NCI-H748 treated with DMSO at 0.1 percent for 48 hours (cell line): ENCODE measurements around the gene ZC3H12C.

Experiments used
- DNase-seq: peaks from one replicate; lab custom pipeline; 2025; lab: John Stamatoyannopoulos, UW

ZC3H12C gene

DNA sequence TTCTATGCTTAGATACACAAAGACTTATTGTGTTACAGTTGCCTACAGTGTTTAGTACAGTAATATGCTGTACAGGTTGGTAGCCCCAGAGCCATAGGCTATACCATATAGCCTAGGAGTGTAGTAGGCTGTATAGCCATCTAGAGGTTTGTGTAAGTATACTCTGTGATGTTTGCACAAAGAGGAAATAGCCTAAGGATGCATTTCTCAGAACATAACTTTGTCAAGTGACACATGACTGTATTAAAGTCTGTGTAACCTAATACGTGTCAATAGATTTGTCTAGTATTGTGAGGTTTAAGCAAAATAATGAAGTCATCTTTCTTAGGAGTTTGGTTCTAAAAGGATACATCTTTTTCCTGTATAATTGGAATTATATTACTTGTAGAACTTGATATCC, 5.5 kb downstream of the ZC3H12C start:
- no peak for DNase-seq

DNA sequence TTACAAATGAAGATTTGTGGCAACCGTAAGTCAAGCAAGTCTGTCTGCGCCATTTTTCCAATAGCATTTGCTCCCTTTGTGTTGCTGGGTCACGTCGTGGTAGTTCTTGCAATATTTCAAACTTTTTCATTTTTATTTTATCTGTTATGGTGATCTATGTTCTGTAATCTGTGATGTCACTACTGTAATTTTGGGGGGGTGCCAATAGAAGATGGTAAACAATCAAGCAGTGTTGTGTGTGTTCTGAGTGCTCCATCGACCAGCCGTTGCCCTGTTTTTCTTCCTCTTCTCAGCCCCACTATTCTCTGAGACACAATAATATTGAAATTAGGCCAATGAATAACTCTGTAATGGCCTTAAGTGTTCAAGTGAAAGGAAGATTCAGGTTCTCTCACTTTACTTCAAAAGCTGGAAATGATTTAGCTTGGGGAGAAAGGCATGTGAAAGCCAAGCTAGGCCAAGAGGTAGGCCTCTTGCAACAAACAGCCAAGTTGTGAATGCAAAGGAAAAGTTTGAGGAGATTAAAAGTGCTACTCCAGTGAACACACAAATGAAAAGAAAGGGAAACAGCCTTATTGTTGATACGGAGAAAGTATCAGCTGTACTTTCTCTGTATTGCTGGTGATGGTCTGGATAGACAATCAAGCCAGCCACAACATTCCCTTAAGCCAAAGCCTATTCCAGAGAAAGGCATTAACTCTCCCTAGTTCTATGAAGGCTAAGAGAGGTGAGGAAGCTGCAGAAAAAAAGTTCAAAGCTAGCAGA, 7.5 kb downstream of the ZC3H12C start:
- no peak for DNase-seq

DNA sequence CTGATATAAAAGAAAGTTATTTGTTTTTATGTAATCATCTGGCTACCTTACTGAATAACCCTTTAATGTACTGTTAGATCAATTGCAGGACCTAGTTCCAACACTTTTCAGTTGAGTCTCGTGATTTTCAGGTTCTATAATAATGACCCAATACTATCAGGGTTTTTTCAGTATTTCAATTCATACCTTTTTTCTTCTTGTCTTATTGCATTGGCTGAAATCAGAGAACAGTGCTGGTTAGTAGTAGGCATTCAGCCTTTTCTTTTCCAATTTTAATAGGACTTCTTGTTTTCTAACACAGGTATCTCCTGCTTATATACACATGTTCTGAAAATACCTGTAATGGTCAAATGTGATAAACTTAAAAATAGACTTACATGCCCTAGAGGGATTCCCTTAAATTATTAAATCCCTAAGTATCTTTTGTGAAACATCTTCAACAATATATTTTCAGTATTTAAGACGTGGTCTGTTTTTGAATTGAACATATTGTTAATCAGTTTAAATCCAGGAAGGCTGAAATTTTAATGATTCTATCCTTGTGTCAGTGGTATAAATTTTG, 13.6 kb downstream of the ZC3H12C start:
- DNase-seq: no peak

GRCh38 chr11:110110854-110111253, 17.7 kb downstream of the ZC3H12C start:
- no peak for DNase-seq

DNA sequence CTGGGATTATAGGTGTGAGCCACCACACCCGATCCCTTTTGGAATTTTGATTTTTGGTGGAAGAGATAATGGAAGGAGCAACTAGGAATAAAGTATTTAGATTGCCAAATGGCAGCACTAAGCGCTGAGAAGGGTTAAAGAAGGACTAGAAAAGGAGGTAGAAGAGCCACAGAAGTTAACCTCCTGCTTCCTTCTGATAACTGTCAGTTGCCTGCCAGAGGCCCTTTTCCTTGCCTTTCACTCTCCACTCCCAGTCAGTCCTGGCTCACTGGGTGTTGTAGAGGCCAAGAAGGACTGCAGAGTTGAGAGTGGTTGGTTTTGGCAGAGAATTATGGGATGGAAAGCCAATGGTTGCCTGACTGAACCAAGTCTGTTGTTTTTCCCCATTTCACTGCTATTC, 19.3 kb downstream of the ZC3H12C start:
- DNase-seq: no peak

DNA sequence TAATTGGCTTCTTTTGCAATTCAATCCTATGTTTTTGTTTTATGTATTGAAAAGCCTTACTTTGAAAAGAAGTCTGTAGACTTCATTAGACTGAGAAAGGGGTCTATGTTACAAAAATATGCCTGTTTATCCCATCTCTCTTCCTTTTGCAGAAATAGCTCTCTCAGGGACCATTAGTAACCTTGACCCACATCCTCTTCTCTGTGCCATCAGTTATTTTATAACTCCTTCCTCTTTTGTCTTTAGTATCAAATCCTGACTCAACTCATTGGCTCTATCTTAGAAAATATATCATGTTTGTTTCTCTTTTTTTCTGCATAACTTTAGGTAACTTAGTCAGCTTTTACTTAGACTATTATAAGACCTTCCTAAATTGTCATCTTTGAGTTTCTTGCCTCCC, 20.3 kb downstream of the ZC3H12C start:
- DNase-seq: no peak

DNA sequence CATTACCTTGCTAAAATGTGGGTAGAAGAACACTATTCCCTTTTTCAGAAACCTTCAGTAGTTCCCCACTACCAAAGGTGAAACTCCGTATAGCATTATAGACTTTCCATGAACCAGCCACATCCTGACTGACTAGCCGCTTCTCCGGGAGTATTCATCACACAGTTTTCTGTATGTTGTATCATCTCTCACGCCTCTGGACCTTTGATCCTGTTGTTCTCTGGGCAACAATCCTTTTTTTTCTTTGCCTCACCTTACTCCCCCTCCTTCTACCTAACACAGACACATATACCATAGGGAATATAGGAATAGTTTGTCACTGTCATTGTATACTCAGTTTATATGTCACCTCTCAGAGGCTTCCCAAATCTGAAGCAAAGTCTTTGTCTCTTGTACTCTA, 20.8 kb downstream of the ZC3H12C start:
- no peak for DNase-seq

DNA sequence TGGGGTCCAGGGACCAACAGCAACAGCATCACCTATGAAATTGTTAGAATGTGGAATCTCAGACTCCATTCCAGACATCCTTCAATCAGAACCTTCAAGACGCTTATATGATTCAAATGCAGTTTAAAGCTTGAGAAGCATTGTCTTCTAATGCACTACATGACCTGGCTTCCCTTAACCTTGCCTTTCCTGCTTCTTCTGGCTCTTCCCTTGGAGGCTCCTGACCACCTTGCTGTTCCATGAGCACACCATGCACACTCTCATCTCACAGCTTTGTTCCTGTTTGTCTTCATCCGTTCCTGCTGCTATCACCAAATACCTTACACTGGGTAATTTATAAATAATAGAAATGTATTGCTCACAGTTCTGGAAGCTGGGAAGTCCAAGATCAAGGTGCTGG, 26.1 kb downstream of the ZC3H12C start:
- no peak for DNase-seq

DNA sequence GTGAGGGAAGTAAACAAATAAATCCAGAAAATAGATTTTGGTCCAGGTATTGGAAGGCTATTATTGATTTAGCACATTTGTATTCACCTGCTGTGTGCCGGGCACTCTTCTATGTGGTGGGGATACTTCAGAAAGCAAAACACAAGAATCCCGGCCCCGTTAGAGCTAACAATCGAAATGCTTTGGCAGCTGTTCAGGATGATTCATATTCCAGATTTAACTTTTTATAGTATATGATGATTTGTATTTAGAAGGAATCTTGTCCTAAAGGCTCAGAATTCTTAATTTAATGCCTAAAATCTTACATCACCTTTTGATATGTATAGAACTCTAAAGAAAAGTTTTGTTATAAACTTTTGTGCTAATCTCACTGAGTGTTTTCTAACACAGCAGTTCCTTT, 28.0 kb downstream of the ZC3H12C start:
- no peak for DNase-seq

- DNase-seq: no peak
These were observed 29.8 kb downstream of the ZC3H12C start for GRCh38 chr11:110123003-110123402.

DNA sequence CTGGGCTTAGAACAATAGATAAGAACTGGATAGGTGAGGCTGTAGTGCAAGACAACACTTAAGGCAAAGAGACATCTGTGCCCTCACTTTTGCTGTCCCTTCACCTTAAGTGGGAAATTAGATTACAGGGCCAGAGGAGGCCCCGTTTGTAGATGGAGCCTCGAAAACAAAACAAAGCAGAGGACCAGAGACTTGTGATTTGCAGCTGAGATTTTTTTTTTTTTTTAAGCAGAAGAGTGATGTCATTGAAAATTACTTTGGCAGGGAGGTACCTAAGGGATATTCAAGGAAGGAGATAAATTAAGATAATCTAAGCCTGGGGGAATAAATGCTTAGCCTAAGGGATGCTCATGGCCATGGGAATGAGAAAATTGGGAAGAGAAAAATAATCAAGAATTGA, 31.4 kb downstream of the ZC3H12C start:
- no peak for DNase-seq

- DNase-seq: no peak
These were observed 32.4 kb downstream of the ZC3H12C start for GRCh38 chr11:110125632-110126031.

DNA sequence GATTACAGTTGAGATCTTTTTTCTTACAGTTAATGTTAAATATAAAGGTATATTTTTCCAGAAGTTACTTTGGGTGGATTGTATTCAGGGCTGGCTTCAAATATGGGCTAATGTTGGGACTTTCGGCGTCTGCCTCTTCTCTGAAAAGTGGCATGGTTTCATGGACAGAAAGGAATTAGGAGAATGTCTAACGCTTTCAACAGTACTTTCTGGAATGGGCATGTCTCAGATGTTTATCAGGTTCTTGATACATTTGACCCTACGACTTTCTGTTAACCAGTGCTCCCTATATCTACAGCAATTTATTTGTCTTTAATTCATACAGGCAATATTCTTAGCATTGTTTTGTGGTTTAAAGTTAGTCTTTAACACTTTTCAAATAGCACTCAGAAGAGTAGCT, 33.7 kb downstream of the ZC3H12C start:
- no peak for DNase-seq

DNA sequence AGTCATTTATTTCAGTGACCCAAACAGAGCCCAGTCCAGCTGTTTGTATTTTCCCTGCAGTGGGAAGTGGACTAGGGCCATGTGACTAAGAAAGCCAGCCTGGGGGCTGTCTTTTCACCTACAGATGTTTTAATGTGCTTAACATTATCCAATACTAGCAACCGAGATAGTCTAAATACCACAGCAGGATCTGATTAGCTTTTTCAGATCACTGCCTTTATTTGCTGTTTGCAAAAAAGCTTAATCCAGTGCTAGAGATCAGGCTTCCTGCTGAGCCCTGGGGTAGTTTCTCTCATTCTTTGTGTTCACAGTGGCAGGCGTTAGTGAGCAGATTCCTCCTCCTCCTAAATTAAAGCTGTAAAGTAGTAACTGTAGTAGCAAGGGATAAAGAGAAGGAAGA, 35.0 kb downstream of the ZC3H12C start:
- peak; percentile 56 for DNase-seq

DNA sequence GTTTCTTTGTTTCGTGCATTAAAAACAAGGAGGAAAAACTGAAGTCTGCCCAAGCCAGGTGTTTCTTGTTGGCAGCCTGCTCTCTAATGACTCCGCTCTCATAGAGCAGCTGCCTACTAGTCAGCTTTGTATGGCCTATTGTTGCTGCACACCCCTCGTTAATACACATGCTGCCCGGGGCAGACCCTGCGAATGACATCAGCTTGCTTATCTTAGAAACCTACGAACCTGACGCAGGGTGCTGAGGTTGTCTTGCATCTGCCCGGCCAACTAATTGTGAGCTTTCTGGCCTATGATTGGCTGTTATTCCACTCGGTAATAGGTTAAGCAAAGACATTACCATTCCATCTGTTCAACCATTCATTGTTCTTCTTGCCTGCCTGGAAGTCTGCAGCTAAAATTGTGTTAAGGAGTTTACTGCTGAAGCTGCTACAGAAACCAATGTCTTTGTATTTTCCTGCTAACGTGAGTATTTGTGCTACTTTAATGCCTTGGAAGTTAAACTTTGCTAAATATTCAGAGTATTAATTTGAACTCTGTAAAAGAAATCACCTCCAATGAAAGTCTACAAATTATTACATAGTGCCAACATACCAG, 37.5 kb downstream of the ZC3H12C start:
- peak; percentile 92 for DNase-seq

DNA sequence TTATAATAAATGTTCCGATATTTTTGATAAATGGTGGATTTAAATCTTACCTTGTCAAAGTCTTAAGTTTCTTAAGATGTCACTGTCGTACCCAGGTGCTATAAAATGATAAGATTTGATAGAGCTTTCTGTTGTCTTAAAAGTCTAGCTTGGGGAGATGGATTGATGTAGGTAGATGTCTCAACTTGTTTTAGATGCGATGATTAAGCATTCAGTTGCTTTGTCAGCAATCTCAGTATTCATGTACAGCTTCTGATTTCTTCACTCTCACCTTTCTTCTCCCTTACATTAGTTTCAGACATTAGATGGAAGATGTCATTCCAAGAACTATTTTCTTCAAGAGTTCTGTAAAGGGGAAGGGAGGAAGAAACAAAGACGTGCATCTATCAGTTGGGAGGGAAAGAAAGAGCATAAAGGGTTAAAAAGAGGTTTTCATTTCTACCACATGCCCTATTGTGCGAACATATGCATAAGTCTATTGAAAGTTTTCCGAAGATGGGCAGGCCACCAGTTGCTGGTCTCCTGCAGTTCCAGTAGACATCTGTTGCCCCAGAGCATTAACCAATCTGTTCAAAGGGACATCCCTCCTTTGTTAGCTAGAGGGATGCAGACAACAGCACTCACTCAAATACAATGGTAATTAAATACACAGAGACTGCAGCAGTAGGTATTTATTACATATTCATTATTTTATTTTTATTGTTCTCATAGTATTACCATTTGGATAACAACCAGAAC, 38.4 kb downstream of the ZC3H12C start:
- DNase-seq: peak; percentile 57

GRCh38 chr11:110133160-110133559, 40.0 kb downstream of the ZC3H12C start:
- DNase-seq: no peak

GRCh38 chr11:110134110-110134509, 40.9 kb downstream of the ZC3H12C start:
- peak; percentile 92 for DNase-seq

GRCh38 chr11:110141812-110142211, 48.6 kb downstream of the ZC3H12C start:
- no peak for DNase-seq

- DNase-seq: no peak
These were observed 54.9 kb downstream of the ZC3H12C start for GRCh38 chr11:110147962-110148709.

- DNase-seq: no peak
These were observed 55.9 kb downstream of the ZC3H12C start for GRCh38 chr11:110148775-110149744.
